ENCODE results near the gene SASH3. TPM values are rescaled to one million over a fixed set of nuclear protein-coding genes. Genes with fewer than 3 reads are reported as not detected.

The SASH3 gene
- total and polyA plus RNA-seq, 2 experiments from 2014 or later, result 0.06 TPM; not detected in 1

DNA sequence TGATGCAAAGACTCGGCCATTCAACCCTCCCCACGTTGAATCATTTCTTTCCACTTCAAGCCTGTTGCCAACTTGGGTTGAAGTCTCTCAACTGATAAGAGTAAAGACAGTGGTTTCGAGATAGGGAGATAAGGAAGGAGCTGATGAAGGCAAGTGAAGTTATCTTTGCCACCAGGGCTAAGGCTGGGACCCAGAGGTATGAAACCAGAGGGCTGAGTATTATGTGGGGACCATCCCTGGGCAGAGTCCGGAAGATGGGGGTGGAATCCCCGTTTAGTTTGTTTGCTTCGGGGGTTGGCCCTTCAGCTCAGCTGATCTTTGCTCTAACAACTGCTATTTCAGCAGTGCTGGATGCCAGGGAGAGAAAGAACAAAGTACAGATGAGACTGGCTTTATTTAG is 43.3 kb upstream of the SASH3 start:
- H3K4me3 ChIP-seq, result no peak overlapping the region
- H3K9me3 ChIP-seq (ENCODE audit: low read depth), result no peaks in the 10 kb centered on the region
- no peak overlapping the region for H3K27ac ChIP-seq
- H3F3A ChIP-seq (ENCODE audit: insufficient read depth), result 0 out of 2 replicates have a peak, but pooled peaks cover 4% of the 10 kb centered on the region
- H3K27me3 ChIP-seq (replicated peaks; ENCODE audit: insufficient read depth), result no peaks in the 10 kb centered on the region
- no peak overlapping the region for H3K9ac ChIP-seq
- H3K36me3 ChIP-seq (ENCODE audit: low read depth), result no peaks in the 10 kb centered on the region
- no peak overlapping the region for H3K4me2 ChIP-seq (ENCODE audit: unreplicated experiment)
- no peak for DNase-seq
- peaks cover 14% of the 10 kb centered on the region for H3K4me1 ChIP-seq (ENCODE audit: insufficient read depth)
- in situ Hi-C loops (cut with MboI), result no loop called here
- 43 to 50% methylated on average over 4 to 6 of the region's 6 CpGs for WGBS, 2 experiments (ENCODE audit: low coverage in 1 of 2, low lambda C conversion rate in 2 of 2, missing lambda C conversion rate in 2 of 2)
- no peaks in the 10 kb centered on the region for H3K9me2 ChIP-seq (ENCODE audit: insufficient read depth)
- no peaks in the 10 kb centered on the region for H3K79me2 ChIP-seq (ENCODE audit: insufficient read depth)
- TF ChIP-seq EZH2phosphoT487 (IDR thresholded peaks at IDR 0.05; ENCODE audit: insufficient read depth, low read depth), result no peak
- TF ChIP-seq EZH2 (IDR thresholded peaks at IDR 0.05; ENCODE audit: insufficient read depth, poor library complexity, severe bottlenecking), result no peak
- H2AFZ ChIP-seq, result no peak overlapping the region
- no peaks in the 10 kb centered on the region for H4K20me1 ChIP-seq (ENCODE audit: insufficient read depth)

DNA sequence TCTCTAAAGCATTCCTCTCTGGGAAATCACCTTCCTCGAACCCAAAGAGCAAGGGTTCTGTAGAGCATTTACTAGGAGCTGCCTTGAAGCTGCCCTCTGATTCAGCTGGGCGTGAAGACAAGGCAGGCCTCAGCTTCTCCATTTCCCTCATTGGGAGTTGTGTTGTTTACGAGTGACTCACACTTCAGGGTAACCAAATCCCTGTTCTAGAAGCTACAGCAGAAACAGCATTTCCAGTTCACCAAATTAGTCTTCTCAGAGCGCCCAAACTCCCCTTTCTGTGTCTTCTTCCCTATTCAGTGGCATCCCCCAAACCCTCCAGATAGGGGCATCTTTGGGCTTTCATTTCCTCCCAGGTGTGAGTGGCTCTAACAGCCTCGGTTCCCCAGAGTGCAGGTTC is 41.8 kb upstream of the SASH3 start:
- Histone ChIP-seq H3K4me1 (ENCODE audit: insufficient read depth) (peaks cover 14% of the 10 kb centered on the region), H3K4me2 (ENCODE audit: unreplicated experiment) (peak overlapping the region; percentile 53), H3K36me3 (ENCODE audit: low read depth) (no peaks in the 10 kb centered on the region), H3K4me3 (no peak overlapping the region), H3K9ac (no peak overlapping the region), H2AFZ (peak overlapping the region; percentile 79; the same call in 1 of the 2 replicates), H4K20me1 (ENCODE audit: insufficient read depth) (no peaks in the 10 kb centered on the region), H3F3A (ENCODE audit: insufficient read depth) (0 out of 2 replicates have a peak, but pooled peaks cover 4% of the 10 kb centered on the region), H3K27ac (peak overlapping the region; percentile 37), H3K27me3 (replicated peaks; ENCODE audit: insufficient read depth) (no peaks in the 10 kb centered on the region), H3K9me3 (ENCODE audit: low read depth) (no peaks in the 10 kb centered on the region), H3K79me2 (ENCODE audit: insufficient read depth) (no peaks in the 10 kb centered on the region), H3K9me2 (ENCODE audit: insufficient read depth) (no peaks in the 10 kb centered on the region)
- 24% methylated on average over 4 of the region's 5 CpGs for WGBS, 2 experiments (ENCODE audit: low coverage in 1 of 2, low lambda C conversion rate in 2 of 2, missing lambda C conversion rate in 2 of 2)
- in situ Hi-C loops (cut with MboI), result no loop called here
- TF ChIP-seq EZH2phosphoT487 (IDR thresholded peaks at IDR 0.05; ENCODE audit: insufficient read depth, low read depth) (no peak), EZH2 (IDR thresholded peaks at IDR 0.05; ENCODE audit: insufficient read depth, poor library complexity, severe bottlenecking) (no peak)
- peak; percentile 77 for DNase-seq

DNA sequence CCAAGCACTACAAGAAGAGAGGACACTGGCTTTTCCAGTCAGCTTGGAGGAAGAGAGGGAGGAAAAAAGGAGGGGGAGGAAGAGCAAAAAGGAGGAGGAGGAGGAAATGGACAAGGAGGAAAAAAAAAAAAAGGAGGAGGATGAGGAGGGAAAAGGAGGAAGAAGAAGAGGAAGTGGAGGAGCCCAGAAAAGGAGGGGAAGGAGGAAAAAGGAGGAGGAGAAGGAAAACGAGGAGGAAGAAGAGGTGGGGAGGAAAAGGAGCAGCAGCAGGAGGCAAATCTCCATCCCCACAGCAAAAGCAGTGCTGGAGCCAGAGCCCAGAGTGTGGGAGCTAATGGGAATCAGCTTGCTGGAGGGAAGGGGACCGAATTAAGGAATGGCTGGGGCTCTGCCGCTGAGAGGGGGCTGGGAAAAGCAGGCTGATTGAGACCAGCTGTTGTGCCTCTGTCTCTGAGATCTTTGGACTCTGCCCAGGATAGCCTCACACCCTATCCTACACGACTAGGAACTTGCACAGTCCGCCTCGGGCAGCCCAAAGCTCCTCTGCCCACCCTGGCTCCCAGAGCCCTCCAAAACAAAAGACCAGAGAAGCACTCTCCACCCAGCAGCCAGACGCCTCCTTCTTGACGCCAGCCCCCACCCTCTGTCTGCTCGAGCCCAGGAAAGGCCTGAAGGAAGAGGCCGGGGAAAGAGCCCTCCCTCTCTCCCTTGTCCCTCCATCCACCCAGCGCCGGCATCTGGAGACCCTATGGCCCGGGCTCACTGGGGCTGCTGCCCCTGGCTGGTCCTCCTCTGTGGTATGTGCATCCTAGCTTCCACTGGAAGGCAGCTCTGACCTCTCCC is 41.1 kb upstream of the SASH3 start, which contains the start of gene XPNPEP2:
Gene XPNPEP2 (plus strand): TSS at position 514 of the 843 bp plus-strand sequence. CDS start 235 bp downstream, at position 749.
- peak; percentile 51 for DNase-seq
- H3K4me2 ChIP-seq (ENCODE audit: unreplicated experiment), result peak within 1 kb of the TSS; percentile 53
- no peaks in the 10 kb centered on the region for H3K36me3 ChIP-seq (ENCODE audit: low read depth)
- H3K9me2 ChIP-seq (ENCODE audit: insufficient read depth), result no peaks in the 10 kb centered on the region
- H4K20me1 ChIP-seq (ENCODE audit: insufficient read depth), result no peaks in the 10 kb centered on the region
- H3F3A ChIP-seq (ENCODE audit: insufficient read depth), result 0 out of 2 replicates have a peak, but pooled peaks cover 4% of the 10 kb centered on the region
- peak within 1 kb of the TSS; percentile 37 for H3K27ac ChIP-seq
- peak within 1 kb of the TSS; percentile 36 for H3K9ac ChIP-seq
- H2AFZ ChIP-seq, result peak within 1 kb of the TSS; percentile 79
- no peaks in the 10 kb centered on the region for H3K27me3 ChIP-seq (replicated peaks; ENCODE audit: insufficient read depth)
- in situ Hi-C loops (cut with MboI), result no loop called here
- TF ChIP-seq EZH2 (IDR thresholded peaks at IDR 0.05; ENCODE audit: insufficient read depth, poor library complexity, severe bottlenecking) (no peak), EZH2phosphoT487 (IDR thresholded peaks at IDR 0.05; ENCODE audit: insufficient read depth, low read depth) (no peak)
- H3K4me1 ChIP-seq (ENCODE audit: insufficient read depth), result peaks cover 14% of the 10 kb centered on the region
- WGBS, 2 experiments (ENCODE audit: low coverage in 1 of 2, low lambda C conversion rate in 2 of 2, missing lambda C conversion rate in 2 of 2), result 2% methylated on average over 7 to 13 of the region's 13 CpGs
- H3K9me3 ChIP-seq (ENCODE audit: low read depth), result no peaks in the 10 kb centered on the region
- no peak within 1 kb of the TSS for H3K4me3 ChIP-seq
- no peaks in the 10 kb centered on the region for H3K79me2 ChIP-seq (ENCODE audit: insufficient read depth)

DNA sequence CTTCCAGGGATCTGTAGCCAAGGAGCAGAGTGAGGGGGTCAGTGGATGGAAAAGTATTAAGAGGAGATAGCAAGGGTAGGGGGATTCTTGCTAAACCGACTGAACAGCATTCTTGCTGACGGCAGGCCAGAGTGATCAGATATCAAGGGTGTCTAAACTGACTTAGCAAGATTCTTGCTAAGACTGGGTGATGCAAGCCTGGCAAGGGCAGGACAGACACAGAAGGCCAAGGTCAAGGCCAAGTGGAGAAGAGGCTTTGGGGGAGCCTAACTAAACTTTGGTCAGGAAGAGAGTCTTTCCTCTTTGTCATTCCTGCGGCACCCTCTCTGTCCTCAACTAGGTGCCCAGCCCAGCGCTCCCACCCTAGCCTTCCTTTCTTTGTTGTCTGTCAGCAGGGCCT is 40.2 kb upstream of the SASH3 start:
- H3K36me3 ChIP-seq (ENCODE audit: low read depth), result no peaks in the 10 kb centered on the region
- no peak for TF ChIP-seq EZH2phosphoT487 (IDR thresholded peaks at IDR 0.05; ENCODE audit: insufficient read depth, low read depth)
- no peak for TF ChIP-seq EZH2 (IDR thresholded peaks at IDR 0.05; ENCODE audit: insufficient read depth, poor library complexity, severe bottlenecking)
- H3K79me2 ChIP-seq (ENCODE audit: insufficient read depth), result no peaks in the 10 kb centered on the region
- H3K27ac ChIP-seq, result no peak overlapping the region
- WGBS, 2 experiments (ENCODE audit: low coverage in 1 of 2, low lambda C conversion rate in 2 of 2, missing lambda C conversion rate in 2 of 2), result 68 to 70% methylated on average over 4 of the region's 4 CpGs
- peak overlapping the region; percentile 79 for H2AFZ ChIP-seq
- peaks cover 14% of the 10 kb centered on the region for H3K4me1 ChIP-seq (ENCODE audit: insufficient read depth)
- H3F3A ChIP-seq (ENCODE audit: insufficient read depth), result 0 out of 2 replicates have a peak, but pooled peaks cover 4% of the 10 kb centered on the region
- no peaks in the 10 kb centered on the region for H4K20me1 ChIP-seq (ENCODE audit: insufficient read depth)
- no peak overlapping the region for H3K9ac ChIP-seq
- in situ Hi-C loops (cut with MboI), result no loop called here
- H3K9me2 ChIP-seq (ENCODE audit: insufficient read depth), result no peaks in the 10 kb centered on the region
- no peaks in the 10 kb centered on the region for H3K27me3 ChIP-seq (replicated peaks; ENCODE audit: insufficient read depth)
- no peak overlapping the region for H3K4me3 ChIP-seq
- H3K4me2 ChIP-seq (ENCODE audit: unreplicated experiment), result no peak overlapping the region
- no peak for DNase-seq
- no peaks in the 10 kb centered on the region for H3K9me3 ChIP-seq (ENCODE audit: low read depth)

All from GM23248 (cell line).